ENCODE data around the gene SH2D4B. TPM values are rescaled to one million over a fixed set of nuclear protein-coding genes. Genes with fewer than 3 reads are reported as not detected.

Gene SH2D4B
- total RNA-seq, 4 donors from 2014 or later = not detected

DNA sequence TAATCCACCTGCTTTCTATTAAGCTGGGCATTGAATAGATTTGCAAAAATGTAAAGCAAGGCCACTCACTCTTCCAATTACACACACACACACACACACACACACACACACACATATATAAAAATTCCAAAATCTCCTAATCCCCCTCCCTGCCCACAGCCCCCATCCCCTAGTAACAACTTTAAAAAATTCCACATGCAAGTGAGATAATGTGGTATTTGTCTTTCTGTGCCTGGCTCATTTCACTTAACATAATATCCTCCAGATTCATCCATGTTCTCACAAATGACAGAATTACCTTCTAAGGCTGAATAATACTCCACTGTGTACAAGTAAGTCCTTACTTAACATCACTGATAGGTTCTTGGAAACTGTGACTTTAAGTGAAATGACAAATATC lies 24.2 kb downstream of the SH2D4B start:
- H3K36me3 ChIP-seq = no peaks in the 10 kb centered on the region
- H3K27ac ChIP-seq = no peak overlapping the region
- H3K4me1 ChIP-seq = no peaks in the 10 kb centered on the region
- H3K4me3 ChIP-seq = no peak overlapping the region
- no peak for TF ChIP-seq POLR2A (IDR thresholded peaks at IDR 0.05)
- TF ChIP-seq, protein P1, sequence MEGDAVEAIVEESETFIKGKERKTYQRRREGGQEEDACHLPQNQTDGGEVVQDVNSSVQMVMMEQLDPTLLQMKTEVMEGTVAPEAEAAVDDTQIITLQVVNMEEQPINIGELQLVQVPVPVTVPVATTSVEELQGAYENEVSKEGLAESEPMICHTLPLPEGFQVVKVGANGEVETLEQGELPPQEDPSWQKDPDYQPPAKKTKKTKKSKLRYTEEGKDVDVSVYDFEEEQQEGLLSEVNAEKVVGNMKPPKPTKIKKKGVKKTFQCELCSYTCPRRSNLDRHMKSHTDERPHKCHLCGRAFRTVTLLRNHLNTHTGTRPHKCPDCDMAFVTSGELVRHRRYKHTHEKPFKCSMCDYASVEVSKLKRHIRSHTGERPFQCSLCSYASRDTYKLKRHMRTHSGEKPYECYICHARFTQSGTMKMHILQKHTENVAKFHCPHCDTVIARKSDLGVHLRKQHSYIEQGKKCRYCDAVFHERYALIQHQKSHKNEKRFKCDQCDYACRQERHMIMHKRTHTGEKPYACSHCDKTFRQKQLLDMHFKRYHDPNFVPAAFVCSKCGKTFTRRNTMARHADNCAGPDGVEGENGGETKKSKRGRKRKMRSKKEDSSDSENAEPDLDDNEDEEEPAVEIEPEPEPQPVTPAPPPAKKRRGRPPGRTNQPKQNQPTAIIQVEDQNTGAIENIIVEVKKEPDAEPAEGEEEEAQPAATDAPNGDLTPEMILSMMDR (IDR thresholded peaks at IDR 0.05) = no peak
- no peak for DNase-seq
- H3K27me3 ChIP-seq = no peaks in the 10 kb centered on the region
- H3K9me3 ChIP-seq = no peaks in the 10 kb centered on the region

DNA sequence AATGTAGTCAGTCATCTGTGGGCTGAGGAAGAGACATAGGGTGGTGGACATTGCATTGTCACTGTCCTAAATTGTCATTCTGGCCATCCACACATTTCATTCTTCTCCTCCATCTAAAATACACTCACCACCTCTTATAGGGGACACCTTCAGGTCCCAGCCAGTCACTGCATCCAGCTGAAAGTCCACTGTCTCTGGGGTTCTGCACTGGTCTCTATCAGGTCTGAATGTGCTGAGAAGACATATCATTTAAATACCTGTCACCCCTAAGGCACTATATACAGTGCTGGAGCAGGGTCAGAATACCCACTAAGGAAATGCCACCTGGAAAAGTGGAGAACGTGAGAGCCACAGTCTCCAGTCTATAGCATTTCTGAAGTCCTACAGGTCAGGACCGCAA lies 29.6 kb downstream of the SH2D4B start:
- H3K4me3 ChIP-seq = no peak overlapping the region
- no peak for DNase-seq
- no peak overlapping the region for H3K27ac ChIP-seq
- no peaks in the 10 kb centered on the region for H3K4me1 ChIP-seq
- no peaks in the 10 kb centered on the region for H3K36me3 ChIP-seq
- no peak for TF ChIP-seq POLR2A (IDR thresholded peaks at IDR 0.05)
- TF ChIP-seq, protein P1 (IDR thresholded peaks at IDR 0.05) = no peak
- H3K9me3 ChIP-seq = no peaks in the 10 kb centered on the region
- H3K27me3 ChIP-seq = no peaks in the 10 kb centered on the region

DNA sequence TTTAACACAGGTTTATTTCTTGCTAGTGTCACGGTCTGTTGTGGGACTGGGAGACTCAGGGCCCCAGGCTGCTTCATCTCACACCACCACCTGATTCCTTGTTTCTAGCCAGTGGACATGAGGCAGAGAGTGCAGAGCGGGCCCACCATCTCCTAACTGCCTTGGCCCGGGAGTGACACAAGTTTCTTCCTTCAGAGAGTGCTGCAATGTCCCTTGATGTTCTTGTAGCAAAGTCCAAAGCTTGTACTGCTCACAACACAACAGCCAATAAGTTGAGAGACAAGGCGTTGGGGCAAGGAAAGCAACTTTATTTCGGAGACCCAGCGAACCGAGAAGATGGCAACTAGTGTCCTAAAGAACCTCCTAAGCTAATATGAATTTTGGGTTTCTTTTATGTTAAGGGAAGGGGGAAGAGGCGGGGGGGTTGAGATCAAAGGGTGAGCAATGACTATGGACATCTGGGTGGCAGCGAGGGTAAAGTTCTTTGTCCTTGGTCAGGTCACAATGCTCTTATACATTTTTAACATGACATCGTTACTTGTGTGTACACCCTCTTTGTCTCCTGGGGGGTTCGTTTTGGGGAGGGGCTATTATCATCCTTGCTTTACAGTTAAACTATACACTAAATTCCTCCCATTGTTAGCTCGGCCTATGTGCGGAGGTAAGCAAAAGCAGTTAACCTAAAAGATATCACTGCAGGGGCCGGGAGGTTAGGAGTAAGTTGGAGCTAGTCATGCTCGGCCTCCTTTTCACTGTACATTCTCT lies 31.6 kb downstream of the SH2D4B start:
- DNase-seq = no peak

DNA sequence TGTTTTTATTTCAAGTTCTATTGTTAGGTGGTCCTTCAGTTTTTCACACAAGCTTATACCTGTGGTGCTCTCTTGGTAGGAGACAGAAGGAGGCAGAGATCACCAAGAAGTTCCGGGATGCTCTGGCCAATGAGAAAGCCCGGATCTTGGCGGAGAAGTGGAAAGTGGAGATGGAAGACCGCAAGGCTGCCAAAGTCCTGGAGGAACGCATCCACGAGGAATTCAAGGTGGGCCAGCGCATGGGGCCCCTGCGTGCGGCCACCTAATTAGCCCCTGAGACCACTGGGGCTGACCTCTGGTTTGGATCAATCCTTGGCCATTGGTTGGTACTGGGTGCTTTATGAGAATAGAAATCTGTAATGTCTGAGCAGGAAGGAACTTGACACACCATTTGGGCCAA lies 33.6 kb downstream of the SH2D4B start:
- DNase-seq = no peak
- H3K36me3 ChIP-seq = no peaks in the 10 kb centered on the region
- H3K4me1 ChIP-seq = no peaks in the 10 kb centered on the region
- no peak overlapping the region for H3K27ac ChIP-seq
- H3K9me3 ChIP-seq = no peaks in the 10 kb centered on the region
- H3K27me3 ChIP-seq = no peaks in the 10 kb centered on the region
- H3K4me3 ChIP-seq = no peak overlapping the region
- TF ChIP-seq, protein P1 (IDR thresholded peaks at IDR 0.05) = no peak
- TF ChIP-seq POLR2A (IDR thresholded peaks at IDR 0.05) = no peak

More for the DNA sequence above, 31.6 kb downstream of the SH2D4B start:
- Histone ChIP-seq H3K4me3 (no peak overlapping the region), H3K27me3 (no peaks in the 10 kb centered on the region), H3K36me3 (no peaks in the 10 kb centered on the region), H3K4me1 (no peaks in the 10 kb centered on the region), H3K27ac (no peak overlapping the region), H3K9me3 (no peaks in the 10 kb centered on the region)
- TF ChIP-seq, protein P1 (IDR thresholded peaks at IDR 0.05) = no peak
- no peak for TF ChIP-seq POLR2A (IDR thresholded peaks at IDR 0.05)

DNA sequence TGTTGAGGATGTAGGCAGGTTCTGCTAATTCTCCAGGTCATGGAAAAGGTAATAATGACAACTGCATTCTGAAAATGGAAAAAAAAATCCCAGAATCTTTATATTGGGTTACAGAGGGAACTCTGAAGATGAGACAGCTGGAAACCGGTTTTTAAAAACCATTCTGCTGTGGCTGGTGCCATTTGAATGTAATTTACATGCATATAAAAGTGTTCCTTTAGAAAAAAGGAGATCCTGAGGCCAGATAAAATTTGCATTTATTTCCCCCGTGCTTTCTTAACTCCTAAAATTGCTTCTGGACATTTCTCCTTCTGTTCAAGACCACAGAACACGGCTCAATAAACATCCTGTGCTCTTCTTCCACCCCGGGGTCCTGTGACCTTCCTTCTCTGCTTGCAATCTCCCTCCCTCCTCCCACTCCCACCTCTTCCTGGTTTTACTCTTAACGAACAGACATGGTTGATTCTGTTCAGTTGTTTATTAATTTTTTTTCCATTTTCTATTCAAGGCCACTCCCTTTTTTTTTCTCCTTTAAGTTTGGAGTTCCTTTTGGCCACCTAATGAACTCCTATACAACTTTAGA lies 41.6 kb downstream of the SH2D4B start:
- no peaks in the 10 kb centered on the region for H3K36me3 ChIP-seq
- DNase-seq = no peak
- TF ChIP-seq POLR2A (IDR thresholded peaks at IDR 0.05) = no peak
- TF ChIP-seq, protein P1 (IDR thresholded peaks at IDR 0.05) = no peak
- H3K4me1 ChIP-seq = no peaks in the 10 kb centered on the region
- H3K27me3 ChIP-seq = no peaks in the 10 kb centered on the region
- H3K4me3 ChIP-seq = no peak overlapping the region
- H3K27ac ChIP-seq = no peak overlapping the region
- H3K9me3 ChIP-seq = no peaks in the 10 kb centered on the region
